AG10803 (cell line): ENCODE results near the gene OR10AD1.
"Not testable (repeated sequence)": the region's sequence is repeated elsewhere in the genome, so short reads cannot be mapped to it uniquely, and the experiment has no call there.

Experiments
- DNase-seq: peaks from one replicate; pipeline ENCODE4 v3.0.0; 2010; ENCODE audit warnings: low read depth
- H3K4me3 ChIP-seq: 2 replicates; pipeline ENCODE4 v1.5.1; 2011; ENCODE audit warnings: mild to moderate bottlenecking, low read length, control low read depth
- TF ChIP-seq, protein P1 (sequence below): conservative IDR thresholded peaks from 2 replicates; pipeline ENCODE4 v1.5.1; 2011; ENCODE audit warnings: mild to moderate bottlenecking, low read length, control low read depth, inconsistent platforms

OR10AD1 gene

GRCh38 chr12:48157889-48158370 lies 45.2 kb downstream of the OR10AD1 start:
- no peak for DNase-seq
- TF ChIP-seq, protein P1, sequence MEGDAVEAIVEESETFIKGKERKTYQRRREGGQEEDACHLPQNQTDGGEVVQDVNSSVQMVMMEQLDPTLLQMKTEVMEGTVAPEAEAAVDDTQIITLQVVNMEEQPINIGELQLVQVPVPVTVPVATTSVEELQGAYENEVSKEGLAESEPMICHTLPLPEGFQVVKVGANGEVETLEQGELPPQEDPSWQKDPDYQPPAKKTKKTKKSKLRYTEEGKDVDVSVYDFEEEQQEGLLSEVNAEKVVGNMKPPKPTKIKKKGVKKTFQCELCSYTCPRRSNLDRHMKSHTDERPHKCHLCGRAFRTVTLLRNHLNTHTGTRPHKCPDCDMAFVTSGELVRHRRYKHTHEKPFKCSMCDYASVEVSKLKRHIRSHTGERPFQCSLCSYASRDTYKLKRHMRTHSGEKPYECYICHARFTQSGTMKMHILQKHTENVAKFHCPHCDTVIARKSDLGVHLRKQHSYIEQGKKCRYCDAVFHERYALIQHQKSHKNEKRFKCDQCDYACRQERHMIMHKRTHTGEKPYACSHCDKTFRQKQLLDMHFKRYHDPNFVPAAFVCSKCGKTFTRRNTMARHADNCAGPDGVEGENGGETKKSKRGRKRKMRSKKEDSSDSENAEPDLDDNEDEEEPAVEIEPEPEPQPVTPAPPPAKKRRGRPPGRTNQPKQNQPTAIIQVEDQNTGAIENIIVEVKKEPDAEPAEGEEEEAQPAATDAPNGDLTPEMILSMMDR = no peak
- peak overlapping the region; percentile 99 for H3K4me3 ChIP-seq

DNA sequence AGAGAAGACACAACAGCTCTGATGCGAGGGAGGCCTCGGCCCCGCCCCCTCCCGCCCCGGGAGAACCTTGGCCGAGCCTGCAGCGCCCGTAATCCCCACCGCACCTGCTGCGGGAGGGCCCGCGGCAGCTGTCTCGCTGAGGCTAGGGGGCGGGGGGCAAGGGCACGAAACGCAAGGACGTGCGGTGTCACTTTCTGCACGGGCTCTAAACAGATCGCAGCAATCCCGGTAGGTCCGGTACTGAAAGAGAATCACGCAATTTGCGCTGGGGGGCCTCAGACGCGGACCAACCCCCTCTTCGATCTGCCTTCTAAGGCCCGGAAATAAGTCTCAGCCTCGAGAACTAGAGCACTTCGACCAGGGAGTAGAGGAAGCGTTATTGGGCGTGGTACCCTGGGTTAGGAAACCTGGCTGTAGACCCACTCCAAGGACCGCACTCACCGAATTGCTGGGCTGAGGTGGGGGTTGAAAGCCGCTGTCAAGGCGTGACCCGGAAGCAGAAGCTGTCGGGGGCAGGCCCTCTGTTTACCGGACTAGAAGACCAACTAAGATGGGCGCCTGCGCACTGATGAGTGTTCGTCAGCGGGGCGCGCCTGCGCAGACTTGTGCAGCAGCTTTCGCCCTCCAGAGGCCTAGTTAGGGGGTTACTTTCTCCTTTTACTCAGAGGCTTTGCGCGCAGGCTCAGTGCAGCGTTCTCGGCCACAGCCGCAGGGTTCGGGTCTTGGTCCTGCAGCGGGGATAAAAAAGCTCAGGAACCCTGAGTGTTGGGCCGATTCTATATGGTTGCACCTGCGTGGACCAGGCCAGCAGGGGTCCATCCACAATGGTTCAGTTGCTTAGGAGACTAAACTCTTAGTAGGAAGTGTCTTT lies 45.8 kb downstream of the OR10AD1 start, which contains the start of gene ASB8:
Gene ASB8 (minus strand): TSS at position 498 of the 871 bp plus-strand sequence. CDS start 4,019 bp downstream, outside the sequence.
- peak; percentile 96 for DNase-seq
- TF ChIP-seq, protein P1 = peak; percentile 55
- H3K4me3 ChIP-seq = peak within 1 kb of the TSS; percentile 99

DNA sequence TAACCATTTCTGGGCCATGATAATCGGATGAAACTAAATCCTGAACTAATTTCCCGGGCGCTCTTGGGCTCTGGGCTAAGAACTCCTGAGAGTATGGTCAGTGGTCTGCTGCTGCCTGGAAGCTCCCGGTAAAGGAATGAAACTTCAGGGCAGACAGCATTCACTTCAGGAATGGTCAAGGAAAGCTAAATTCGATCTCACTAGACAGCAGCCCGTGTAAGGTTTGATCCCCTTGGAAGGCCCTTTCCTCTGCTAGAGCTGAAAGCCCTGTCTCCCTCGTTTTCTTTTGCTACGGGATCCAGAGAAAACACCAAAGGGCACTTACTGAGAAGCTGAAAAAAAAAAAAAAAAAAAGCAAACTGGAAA lies 46.5 kb downstream of the OR10AD1 start:
- no peak for DNase-seq
- TF ChIP-seq, protein P1 = no peak
- peak overlapping the region; percentile 99 for H3K4me3 ChIP-seq

- DNase-seq, H3K4me3 ChIP-seq: not testable (repeated sequence)
Measured at GRCh38 chr12:48155786-48156185, 47.3 kb downstream of the OR10AD1 start.
